Thoracic aorta (tissue), 2 donors: ENCODE results near the gene TMC5. TPM values are rescaled to one million over a fixed set of nuclear protein-coding genes. Genes with fewer than 3 reads are reported as not detected.

Experiments
- ATAC-seq: fragments of 150-250 bp; one replicate; pipeline ENCODE4 v1.8.0; 2017; ENCODE audit warnings: low read depth; ENCODE audit not compliant: insufficient number of reproducible peaks, low FRiP score
- DNase-seq: peaks from one replicate; pipeline ENCODE4 v3.0.0-alpha.2; 2020; ENCODE audit warnings: low spot score
- H3K27ac ChIP-seq, 2 donors: fragments of 200-600 bp; sonication (generic); 1 replicate in 1 of 2; 2 replicates in 1 of 2; pipeline ENCODE4 v1.5.1; 2016; ENCODE audit warnings: mild to moderate bottlenecking in 2 of 2, moderate library complexity in 2 of 2
- H3K27me3 ChIP-seq: fragments of 200-600 bp; sonication (generic); replicated peaks from 2 replicates; pipeline ENCODE4 v1.6.0; 2016; ENCODE audit warnings: mild to moderate bottlenecking; ENCODE audit not compliant: insufficient read depth
- H3K36me3 ChIP-seq: fragments of 200-600 bp; sonication (generic); one replicate; pipeline ENCODE4 v1.5.1; 2016
- H3K4me1 ChIP-seq, 2 donors: fragments of 200-600 bp; sonication (generic); 1 replicate in 1 of 2; 2 replicates in 1 of 2; pipeline versions ENCODE4 v1.5.1 to v1.6.0; 2016; ENCODE audit warnings: low read depth in 2 of 2, mild to moderate bottlenecking in 1 of 2; ENCODE audit not compliant: control insufficient read depth in 1 of 2
- H3K4me3 ChIP-seq: fragments of 200-600 bp; sonication (generic); 2 replicates; pipeline ENCODE4 v1.5.1; 2016; ENCODE audit warnings: mild to moderate bottlenecking
- H3K9me3 ChIP-seq: fragments of 200-600 bp; sonication (generic); 2 replicates; pipeline ENCODE4 v1.5.1; 2016
- total RNA-seq, 2 donors: library from RNA; depleted of rRNA; stranded (reverse); fragments of >200 nt; gene quantifications; one replicate each; pipeline versions ENCODE4 v1.1.0 to v1.2.3, GENCODE V29; 2016
- TF ChIP-seq, protein P1 (sequence below): fragments of 200-600 bp; sonication (generic); IDR thresholded peaks from one replicate; pipeline ENCODE4 v1.5.1; 2019; ENCODE audit warnings: antibody characterized with exemption

The TMC5 gene
- total RNA-seq, 2 donors from 2014 or later: 0.71 TPM; not detected in 1

DNA sequence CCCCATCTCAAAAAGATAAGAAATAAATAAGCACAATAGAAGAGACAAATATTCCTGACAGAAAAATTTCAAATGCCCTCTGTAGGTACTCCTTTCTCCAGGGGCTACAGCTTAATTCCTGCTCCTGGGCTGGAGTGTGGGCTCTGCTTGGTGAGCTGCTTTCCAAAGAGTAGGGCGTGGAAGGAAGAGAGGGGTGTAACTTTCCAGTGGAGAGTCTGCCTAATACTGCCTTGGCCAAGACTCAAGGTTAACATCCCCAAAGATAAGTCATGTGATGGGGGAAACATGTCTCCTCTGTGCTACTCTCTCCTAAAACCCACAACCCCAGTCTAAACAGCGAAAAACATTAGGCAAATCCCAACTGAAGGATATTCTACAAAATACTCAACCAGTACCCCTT, 42.7 kb downstream of the TMC5 start:
- Histone ChIP-seq H3K27ac (no peak overlapping the region), H3K9me3 (no peaks in the 10 kb centered on the region), H3K4me1 (no peaks in the 10 kb centered on the region), H3K36me3 (no peaks in the 10 kb centered on the region), H3K27me3 (no peaks in the 10 kb centered on the region), H3K4me3 (no peak overlapping the region)
- TF ChIP-seq, protein P1, sequence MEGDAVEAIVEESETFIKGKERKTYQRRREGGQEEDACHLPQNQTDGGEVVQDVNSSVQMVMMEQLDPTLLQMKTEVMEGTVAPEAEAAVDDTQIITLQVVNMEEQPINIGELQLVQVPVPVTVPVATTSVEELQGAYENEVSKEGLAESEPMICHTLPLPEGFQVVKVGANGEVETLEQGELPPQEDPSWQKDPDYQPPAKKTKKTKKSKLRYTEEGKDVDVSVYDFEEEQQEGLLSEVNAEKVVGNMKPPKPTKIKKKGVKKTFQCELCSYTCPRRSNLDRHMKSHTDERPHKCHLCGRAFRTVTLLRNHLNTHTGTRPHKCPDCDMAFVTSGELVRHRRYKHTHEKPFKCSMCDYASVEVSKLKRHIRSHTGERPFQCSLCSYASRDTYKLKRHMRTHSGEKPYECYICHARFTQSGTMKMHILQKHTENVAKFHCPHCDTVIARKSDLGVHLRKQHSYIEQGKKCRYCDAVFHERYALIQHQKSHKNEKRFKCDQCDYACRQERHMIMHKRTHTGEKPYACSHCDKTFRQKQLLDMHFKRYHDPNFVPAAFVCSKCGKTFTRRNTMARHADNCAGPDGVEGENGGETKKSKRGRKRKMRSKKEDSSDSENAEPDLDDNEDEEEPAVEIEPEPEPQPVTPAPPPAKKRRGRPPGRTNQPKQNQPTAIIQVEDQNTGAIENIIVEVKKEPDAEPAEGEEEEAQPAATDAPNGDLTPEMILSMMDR: no peak
- DNase-seq (no peak), ATAC-seq (no peak)

DNA sequence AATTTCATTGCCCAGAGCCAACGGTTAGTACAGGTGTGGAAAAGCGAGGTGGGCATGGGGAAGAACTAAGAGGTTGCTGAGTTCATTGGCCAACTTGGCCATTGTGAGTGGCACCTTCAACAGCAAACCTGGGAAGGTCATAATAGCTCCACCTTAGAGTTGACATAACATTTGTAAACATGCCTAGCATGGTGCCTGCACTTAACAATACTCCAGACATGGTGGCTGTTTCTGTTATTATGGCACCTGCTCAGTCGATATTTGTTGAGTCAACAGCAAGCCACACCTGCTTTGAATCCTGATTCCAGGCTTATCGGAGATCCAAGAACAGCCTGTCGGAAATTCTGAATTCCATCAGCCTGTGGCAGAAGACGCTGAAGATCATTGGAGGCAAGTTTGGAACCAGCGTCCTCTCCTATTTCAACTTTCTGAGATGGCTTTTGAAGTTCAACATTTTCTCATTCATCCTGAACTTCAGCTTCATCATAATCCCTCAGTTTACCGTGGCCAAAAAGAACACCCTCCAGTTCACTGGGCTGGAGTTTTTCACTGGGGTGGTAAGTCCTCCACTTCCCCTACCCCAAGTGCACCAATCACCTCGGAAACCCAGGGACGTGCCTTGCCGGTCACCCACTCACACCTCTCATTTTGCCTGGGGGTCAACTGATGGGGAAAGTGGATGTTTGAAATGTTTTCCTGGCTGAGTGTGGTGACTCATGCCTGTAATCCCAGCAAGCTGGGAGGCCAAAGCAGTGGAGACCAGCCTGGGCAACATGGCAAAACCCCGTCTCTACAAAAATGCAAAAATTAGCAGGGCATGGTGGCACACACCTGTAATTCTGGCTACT, 46.0 kb downstream of the TMC5 start:
- H3K27me3 ChIP-seq: no peaks in the 10 kb centered on the region
- no peak overlapping the region for H3K4me3 ChIP-seq
- DNase-seq (no peak), ATAC-seq (no peak)
- H3K36me3 ChIP-seq: no peaks in the 10 kb centered on the region
- no peaks in the 10 kb centered on the region for H3K4me1 ChIP-seq
- TF ChIP-seq, protein P1: no peak
- no peak overlapping the region for H3K27ac ChIP-seq
- no peaks in the 10 kb centered on the region for H3K9me3 ChIP-seq

- H3K36me3 ChIP-seq: no peaks in the 10 kb centered on the region
- H3K9me3 ChIP-seq: no peaks in the 10 kb centered on the region
- no peak for ATAC-seq
- TF ChIP-seq, protein P1: no peak
- DNase-seq: no peak
- no peak overlapping the region for H3K27ac ChIP-seq
- no peak overlapping the region for H3K4me3 ChIP-seq
- no peaks in the 10 kb centered on the region for H3K4me1 ChIP-seq
- no peaks in the 10 kb centered on the region for H3K27me3 ChIP-seq
Observed at GRCh38 chr16:19468300-19468699, 50.6 kb downstream of the TMC5 start.

GRCh38 chr16:19472482-19472881, 54.8 kb downstream of the TMC5 start:
- ATAC-seq: no peak
- Histone ChIP-seq H3K36me3 (no peaks in the 10 kb centered on the region), H3K27me3 (no peaks in the 10 kb centered on the region), H3K27ac (no peak overlapping the region), H3K9me3 (no peaks in the 10 kb centered on the region), H3K4me1 (no peaks in the 10 kb centered on the region), H3K4me3 (no peak overlapping the region)
- TF ChIP-seq, protein P1: no peak
- DNase-seq: no peak

- no peaks in the 10 kb centered on the region for H3K27me3 ChIP-seq
- DNase-seq: no peak
- no peak overlapping the region for H3K4me3 ChIP-seq
- no peaks in the 10 kb centered on the region for H3K9me3 ChIP-seq
- no peak overlapping the region for H3K27ac ChIP-seq
- no peak for ATAC-seq
- no peaks in the 10 kb centered on the region for H3K36me3 ChIP-seq
- TF ChIP-seq, protein P1: no peak
- no peaks in the 10 kb centered on the region for H3K4me1 ChIP-seq
Observed at GRCh38 chr16:19474617-19475016, 56.9 kb downstream of the TMC5 start.
